CMK (cell line): Measurements from ENCODE around the gene MUC5AC.
"Not testable (repeated sequence)": the region's sequence is repeated elsewhere in the genome, so short reads cannot be mapped to it uniquely, and the experiment has no call there.

Source experiments
- DNase-seq: peaks from one replicate; pipeline ENCODE4 v3.0.0-alpha.2; 2010; ENCODE audit warnings: low read depth

The MUC5AC gene

DNA sequence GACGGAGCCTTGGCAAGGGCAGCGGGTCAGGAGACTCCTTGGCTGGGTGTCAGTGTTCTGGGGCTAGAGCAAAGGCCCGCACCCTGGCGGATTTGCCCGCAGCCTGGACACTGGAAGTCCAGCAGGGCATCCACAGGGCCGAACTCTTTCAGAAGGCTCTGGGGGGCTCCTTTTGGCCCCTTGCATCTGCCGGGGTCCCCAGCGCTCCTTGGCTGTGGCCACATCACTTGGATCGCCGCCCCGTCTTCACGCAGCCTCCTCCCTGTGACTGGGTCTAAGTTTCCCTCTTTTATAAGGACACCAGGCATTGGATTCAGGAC is 20.0 kb downstream of the MUC5AC start:
- no peak for DNase-seq

GRCh38 chr11:1178201-1178885 is 20.6 kb downstream of the MUC5AC start:
- DNase-seq, result no peak

DNA sequence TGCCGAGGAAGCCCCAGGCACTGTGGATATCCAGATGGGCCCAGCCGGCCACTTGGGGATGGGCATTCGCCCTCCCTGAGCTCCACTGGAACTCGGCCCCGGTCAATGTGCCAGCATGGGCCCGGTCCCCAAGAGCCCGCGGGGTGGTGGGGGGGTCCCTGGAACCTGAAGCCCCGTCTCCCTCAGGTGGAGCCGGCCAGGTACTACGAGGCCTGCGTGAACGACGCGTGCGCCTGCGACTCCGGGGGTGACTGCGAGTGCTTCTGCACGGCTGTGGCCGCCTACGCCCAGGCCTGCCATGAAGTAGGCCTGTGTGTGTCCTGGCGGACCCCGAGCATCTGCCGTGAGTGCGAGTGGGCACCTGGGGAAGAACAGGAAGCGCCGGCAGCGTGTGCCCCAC is 21.2 kb downstream of the MUC5AC start:
- no peak for DNase-seq

DNA sequence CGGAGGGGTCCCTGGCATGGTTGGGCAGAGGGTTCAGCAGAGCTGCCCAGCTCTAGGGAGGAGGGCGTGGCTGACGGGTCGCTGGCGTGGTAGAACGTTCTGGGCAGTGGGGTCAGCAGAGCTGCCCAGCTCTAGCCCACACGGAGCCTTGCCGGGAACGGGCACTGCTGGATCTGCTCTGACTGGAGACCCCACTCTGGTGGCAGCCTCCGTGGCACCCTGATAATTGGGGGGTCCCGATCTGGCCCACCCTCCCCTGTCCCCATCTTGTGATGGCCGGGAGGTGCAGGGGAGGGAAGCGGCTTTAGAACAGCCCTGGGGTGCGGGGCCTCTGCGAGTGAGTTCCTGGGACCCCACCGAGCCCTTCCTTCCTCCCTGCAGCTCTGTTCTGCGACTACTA is 21.9 kb downstream of the MUC5AC start:
- DNase-seq, result no peak

GRCh38 chr11:1180171-1180570 is 22.4 kb downstream of the MUC5AC start:
- no peak for DNase-seq

- no peak for DNase-seq
Observed at GRCh38 chr11:1180947-1181391, 23.2 kb downstream of the MUC5AC start.

GRCh38 chr11:1181420-1181819 is 23.7 kb downstream of the MUC5AC start:
- DNase-seq, result no peak

- DNase-seq, result no peak
Observed at GRCh38 chr11:1181853-1182535, 24.2 kb downstream of the MUC5AC start.

DNA sequence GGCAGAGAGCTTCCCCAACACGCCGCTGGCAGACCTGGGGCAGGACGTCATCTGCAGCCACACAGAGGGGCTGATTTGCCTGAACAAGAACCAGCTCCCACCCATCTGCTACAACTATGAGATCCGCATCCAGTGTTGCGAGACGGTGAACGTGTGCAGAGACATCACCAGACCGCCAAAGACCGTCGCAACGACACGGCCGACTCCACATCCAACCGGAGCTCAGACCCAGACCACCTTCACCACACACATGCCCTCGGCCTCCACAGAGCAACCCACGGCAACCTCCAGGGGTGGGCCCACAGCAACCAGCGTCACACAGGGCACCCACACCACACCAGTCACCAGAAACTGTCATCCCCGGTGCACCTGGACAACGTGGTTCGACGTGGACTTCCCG is 26.4 kb downstream of the MUC5AC start:
- not testable (repeated sequence) for DNase-seq

DNA sequence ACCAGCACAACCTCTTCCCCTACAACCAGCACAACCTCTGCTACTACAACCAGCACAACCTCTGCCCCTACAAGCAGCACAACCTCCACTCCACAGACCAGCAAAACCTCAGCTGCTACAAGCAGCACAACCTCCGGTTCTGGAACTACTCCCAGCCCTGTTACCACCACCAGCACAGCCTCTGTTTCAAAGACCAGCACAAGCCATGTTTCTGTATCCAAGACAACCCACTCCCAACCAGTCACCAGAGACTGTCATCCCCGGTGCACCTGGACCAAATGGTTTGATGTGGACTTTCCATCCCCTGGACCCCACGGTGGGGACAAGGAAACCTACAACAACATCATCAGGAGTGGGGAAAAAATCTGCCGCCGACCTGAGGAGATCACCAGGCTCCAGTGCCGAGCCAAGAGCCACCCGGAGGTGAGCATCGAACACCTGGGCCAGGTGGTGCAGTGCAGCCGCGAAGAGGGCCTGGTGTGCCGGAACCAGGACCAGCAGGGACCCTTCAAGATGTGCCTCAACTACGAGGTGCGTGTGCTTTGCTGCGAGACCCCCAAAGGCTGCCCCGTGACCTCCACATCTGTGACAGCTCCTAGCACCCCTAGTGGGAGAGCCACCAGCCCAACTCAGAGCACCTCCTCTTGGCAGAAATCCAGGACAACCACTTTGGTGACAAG is 30.8 kb downstream of the MUC5AC start:
- not testable (repeated sequence) for DNase-seq

GRCh38 chr11:1189816-1190215 is 32.1 kb downstream of the MUC5AC start:
- DNase-seq, result not testable (repeated sequence)

DNA sequence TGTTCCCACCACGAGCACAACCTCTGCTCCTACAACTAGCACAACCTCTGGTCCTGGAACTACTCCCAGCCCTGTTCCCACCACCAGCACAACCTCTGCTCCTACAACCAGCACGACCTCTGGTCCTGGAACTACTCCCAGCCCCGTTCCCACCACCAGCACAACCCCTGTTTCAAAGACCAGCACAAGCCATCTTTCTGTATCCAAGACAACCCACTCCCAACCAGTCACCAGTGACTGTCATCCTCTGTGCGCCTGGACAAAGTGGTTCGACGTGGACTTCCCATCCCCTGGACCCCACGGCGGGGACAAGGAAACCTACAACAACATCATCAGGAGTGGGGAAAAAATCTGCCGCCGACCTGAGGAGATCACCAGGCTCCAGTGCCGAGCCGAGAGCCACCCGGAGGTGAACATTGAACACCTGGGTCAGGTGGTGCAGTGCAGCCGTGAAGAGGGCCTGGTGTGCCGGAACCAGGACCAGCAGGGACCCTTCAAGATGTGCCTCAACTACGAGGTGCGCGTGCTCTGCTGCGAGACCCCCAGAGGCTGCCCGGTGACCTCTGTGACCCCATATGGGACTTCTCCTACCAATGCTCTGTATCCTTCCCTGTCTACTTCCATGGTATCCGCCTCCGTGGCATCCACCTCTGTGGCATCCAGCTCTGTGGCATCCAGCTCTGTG is 34.2 kb downstream of the MUC5AC start:
- not testable (repeated sequence) for DNase-seq

DNA sequence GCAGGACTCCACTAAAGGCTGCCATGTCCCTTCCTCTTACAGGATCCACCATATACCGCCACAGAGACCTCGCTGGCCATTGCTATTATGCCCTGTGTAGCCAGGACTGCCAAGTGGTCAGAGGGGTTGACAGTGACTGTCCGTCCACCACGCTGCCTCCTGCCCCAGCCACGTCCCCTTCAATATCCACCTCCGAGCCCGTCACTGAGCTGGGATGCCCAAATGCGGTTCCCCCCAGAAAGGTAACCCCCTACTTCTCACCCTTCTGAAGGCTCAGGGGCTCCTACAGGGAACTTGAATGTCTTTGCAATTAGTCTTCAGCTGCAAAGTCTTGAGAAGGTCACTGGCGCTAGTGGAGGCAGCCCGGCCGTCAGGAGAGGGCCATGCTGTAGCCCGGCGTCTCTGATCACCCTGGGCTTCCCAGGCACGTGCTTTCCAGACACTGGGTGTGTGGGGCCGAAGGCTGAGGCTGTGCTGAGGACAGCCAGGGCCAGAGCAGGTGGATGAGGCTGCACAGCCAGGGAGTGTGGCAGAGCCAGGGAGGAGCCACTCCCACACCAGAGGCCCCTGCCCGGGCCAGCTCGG is 35.1 kb downstream of the MUC5AC start:
- DNase-seq, result no peak

- no peak for DNase-seq
Observed at GRCh38 chr11:1193326-1194230, 35.8 kb downstream of the MUC5AC start.

- DNase-seq, result no peak
Observed at GRCh38 chr11:1194231-1194976, 36.7 kb downstream of the MUC5AC start.

GRCh38 chr11:1194977-1195681 is 37.4 kb downstream of the MUC5AC start:
- DNase-seq, result no peak

DNA sequence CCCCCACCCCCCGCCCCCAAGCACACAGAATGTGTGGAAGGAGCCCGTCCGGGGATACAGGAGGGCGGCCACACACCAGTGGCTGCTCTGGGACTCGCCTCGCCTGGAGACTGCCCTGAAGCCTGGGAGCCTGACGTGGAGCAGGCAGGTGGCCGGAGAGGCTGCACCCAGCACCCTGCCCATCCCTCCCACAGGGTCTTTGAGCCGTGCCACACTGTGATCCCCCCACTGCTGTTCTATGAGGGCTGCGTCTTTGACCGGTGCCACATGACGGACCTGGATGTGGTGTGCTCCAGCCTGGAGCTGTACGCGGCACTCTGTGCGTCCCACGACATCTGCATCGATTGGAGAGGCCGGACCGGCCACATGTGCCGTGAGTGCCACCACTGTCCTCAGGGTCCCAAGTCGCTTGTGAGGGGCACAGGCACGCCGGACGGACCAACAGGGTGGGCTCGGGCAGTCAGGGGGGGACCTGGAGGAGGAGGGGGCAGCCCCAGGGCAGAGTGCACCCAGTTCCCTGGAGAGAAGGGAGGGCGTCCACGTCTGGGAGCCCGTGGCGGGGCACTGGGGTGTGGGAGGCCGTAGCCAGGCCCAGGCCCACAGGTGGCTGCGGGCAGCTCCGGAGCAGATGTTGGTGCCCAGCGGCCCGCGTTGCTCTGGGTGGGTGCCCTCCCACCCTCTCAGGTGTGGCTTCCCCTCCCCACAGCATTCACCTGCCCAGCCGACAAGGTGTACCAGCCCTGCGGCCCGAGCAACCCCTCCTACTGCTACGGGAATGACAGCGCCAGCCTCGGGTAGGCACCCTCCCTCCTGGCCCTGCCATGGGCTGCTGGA is 38.1 kb downstream of the MUC5AC start:
- DNase-seq, result no peak

DNA sequence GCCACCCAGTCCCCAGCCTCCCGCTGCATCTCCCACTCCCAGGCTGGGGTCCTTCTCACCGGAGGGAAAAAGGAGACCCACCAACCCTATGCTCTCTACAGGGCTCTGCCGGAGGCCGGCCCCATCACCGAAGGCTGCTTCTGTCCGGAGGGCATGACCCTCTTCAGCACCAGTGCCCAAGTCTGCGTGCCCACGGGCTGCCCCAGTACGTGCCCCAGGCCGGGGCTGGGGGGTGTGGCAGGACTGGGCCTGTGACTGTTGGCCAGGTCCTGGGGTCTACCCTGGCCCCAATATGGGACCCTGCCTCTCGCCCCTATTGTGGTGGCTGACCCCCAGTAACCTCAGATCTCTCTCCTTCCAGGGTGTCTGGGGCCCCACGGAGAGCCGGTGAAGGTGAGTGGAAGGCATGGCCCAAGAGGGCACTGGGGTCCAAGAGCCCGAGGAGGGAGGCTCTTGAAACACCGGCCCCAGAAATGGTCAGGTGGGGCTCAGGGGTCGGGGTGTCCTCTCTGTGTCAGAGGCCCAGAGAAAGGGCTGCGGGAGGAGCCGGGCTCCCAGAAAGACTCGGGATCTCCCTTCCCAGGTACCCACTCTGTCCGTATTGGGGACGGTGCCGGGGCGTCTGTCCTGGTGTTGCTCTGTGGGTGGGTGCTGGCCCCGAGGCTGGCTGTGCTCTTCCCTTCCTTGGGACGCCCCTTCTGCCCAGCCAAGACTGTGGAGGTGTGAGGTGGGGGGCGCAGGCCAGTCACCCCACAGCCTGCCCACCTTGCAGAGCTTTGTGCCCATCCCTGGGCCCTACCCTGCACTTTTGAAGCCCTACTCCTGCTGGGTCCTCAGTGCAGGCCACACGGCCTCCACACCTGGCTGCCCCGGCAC is 39.0 kb downstream of the MUC5AC start:
- DNase-seq, result no peak
